Erythroblast (primary cell): ENCODE measurements around the gene ITGB1.

Experiments
- GATA1 ChIP-seq: IDR thresholded peaks from 2 replicates; pipeline ENCODE4 v1.6.1; 2011; ENCODE audit warnings: low read depth, mild to moderate bottlenecking, control low read depth, low read length, moderate library complexity
- POLR2A ChIP-seq: IDR thresholded peaks from 2 replicates; pipeline ENCODE4 v1.6.1; 2011; ENCODE audit warnings: mild to moderate bottlenecking, low read length

GRCh38 chr10:32938554-32939061 lies 19.4 kb downstream of the ITGB1 start:
- TF ChIP-seq POLR2A (no peak), GATA1 (no peak)
